NK-92 treated with Interleukin-12 subunit alpha and Interleukin-12 subunit beta, amount 100 ng/mL, for 24 hours (cell line): ENCODE data around the gene CGB1.
"Not testable (repeated sequence)": the region's sequence is repeated elsewhere in the genome, so short reads cannot be mapped to it uniquely, and the experiment has no call there.

Source experiments
- DNase-seq: peaks from one replicate; lab custom pipeline; 2025; lab: John Stamatoyannopoulos, UW

Gene CGB1

DNA sequence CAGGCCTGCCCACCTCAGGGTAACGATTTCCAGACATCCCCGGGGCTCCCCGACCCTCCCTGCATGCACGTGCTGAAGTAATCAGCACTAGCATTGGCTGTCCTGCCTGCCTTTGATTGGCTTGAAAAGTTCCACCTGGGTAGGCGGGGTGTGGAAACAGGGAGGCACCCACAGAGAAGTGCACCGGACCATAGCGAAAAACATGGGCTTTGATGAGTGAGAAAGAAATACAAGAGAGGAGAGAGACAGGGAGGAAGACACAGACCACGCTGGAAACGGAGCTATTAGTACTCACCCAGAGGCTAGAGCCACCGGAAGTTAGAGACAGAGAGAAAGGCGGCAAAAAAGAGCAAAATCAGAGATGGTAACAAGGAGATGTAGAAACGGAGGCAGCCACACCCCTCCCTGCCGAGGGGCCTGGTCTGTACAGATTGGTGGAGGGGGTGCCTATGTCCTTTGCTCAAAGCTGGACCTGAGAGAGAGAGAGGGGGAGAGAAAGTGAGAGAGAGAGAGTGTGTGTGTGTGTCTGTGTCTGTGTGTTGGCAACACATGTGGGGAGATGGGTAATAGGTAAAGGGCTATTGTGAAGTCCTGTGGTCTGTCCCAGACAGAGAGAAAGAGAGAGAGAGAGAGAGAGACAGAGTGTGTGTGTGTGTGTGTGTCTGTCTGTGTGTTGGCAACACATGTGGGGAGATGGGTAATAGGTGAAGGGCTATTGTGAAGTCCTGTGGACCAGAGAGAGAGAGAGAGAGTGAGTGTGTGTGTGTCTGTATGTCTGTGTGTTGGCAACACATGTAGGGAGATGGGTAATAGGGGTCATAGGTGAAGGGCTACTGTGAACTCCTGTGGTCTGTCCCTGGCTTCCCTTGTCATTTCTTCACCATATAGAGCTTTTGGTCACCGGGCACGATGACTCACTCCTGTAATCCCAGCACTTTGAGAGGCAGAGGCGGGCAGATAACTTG is 15.5 kb downstream of the CGB1 start:
- no peak for DNase-seq

- no peak for DNase-seq
Observed at GRCh38 chr19:49020342-49020741, 16.4 kb downstream of the CGB1 start.

- DNase-seq, result no peak
Observed at GRCh38 chr19:49019242-49019932, 17.3 kb downstream of the CGB1 start.

DNA sequence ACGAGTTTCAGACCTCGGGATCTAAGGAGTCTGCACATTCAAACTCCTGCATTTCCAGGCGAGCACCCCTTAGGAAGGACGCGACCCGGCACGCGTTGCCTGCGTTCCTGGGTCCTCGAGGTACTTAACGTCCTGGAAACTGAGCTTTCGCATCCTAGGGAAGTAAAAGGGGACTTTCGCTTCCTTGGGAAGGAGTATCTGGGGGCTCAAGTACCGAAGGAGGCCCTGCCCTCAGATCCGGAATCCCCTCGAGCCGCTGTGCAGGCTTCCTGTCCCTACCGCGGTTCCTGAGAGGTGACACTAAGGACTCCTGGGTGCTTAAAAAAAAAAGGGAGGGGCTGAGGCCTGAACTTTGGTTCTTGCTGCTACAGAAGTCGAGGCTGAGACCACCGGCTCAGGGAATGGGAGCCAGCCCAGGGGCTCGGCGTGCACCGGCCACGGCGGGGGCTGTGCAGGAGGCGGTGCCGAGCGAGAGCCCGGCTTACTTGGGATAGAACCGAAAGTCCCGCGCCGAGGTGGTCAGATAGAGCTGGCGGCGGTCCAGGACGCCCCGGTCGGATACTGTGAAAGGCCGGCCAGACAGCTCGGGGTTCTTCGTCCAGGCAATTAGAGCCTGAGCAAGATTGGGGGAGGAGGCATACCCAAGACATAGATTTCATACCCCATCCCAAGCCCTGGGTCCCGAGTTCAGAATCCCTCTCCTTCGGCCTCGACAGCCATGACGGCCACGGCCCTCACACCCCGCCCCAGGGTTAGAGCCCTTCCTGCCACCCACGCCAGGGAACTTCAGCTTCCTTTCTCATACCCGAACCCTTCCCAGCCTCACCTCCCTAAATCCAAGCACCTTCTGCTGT is 18.1 kb downstream of the CGB1 start:
- not testable (repeated sequence) for DNase-seq

DNA sequence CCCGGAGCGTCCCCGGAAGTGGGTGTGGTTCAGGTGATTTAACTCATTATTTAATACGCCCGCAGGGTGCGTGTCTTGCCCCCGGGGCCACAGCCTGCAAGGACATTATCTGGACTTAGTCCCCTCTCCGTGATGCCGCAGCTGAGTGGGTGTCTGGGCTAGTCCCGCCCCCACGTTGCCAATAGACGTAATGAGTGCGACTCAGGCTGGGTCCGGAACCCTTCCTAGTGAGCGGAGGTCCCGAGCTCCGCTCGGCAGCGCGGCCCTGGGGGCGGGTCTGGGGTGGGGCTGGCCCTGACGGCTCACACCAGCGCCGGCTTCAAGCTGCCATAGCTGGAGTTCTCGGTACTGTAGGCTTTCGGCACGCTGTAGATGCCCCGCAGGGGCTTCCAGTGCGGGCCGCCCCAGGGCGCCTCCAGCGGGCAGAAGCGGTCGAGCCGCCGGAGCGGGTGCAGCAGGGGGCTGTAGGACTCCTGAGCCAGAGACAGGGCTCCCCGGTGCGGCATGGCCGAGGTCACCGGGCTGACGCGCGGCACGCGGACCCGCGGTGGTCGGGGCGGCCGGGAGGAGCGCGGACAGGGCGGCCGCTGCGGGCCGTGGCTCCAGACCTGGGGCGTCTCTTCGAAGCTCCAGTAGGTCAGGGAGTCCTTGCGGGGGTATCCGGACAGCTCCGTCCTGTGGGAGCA is 18.9 kb downstream of the CGB1 start:
- no peak for DNase-seq

DNA sequence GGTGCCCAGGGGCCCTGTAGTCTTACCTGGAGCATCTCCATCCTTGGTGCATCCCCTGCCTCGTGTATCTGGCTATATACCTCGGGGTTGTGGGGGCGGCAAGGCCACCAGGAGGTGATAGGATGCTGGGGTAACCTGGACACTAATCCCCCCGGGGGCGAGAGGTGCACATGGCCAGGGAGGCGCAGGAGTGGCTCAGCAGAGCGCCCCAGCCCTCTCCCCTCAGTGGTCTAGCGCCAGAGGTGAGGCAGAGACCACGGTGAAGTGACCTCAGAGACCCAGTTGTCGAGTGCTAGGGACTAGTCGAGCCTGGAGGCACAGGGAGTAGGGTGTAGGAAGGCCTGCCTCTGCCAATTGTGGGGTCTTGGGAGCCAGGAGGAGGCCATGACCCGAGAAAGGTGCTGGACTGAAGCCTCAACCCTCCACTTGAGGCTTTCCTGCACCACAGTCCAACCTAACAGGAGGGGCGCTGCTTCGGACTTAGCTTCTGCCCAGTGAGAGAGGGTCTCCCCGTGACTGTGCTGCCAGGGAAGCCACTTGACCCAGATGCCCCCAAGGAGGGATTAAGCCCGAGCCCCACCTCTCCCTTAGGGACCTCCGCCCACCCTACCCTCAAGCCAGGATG is 19.5 kb downstream of the CGB1 start, which contains the start of gene LHB:
Gene LHB, minus strand, starts transcription at position 51 of the 625 bp plus-strand sequence. Its CDS starts 10 bp downstream, at position 41.
- no peak for DNase-seq

DNA sequence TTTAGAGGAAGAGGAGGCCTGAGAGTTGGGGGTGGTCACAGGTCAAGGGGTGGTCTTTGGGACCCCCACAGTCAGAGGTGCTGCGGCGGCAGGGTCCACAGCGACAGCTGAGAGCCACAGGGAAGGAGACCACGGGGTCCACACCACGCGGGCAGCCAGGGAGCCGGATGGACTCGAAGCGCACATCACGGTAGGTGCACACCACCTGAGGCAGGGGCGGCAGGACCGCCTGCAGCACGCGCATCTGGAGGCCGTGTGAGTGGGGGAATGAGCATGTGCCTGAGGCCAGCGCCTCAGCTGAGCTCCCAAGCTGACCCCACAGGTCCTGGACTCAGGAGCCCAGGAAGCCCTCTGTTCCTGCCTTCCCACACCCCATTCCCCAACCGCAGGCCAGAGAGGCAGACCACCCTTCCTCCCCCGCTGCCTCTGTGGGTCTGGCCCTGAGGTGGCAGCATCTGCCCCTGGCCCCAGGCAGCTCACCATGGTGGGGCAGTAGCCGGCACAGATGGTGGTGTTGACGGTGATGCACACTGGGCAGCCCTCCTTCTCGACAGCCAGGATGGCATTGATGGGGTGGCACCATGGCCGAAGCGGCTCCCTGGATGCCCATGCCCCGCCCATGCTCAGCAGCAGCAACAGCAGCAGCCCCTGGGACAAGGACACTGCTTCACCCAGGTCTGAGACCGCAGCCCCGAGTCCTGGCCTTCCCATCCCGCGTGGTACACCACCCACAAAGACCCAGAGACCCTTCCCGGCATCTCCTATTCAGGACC is 20.4 kb downstream of the CGB1 start:
- no peak for DNase-seq

DNA sequence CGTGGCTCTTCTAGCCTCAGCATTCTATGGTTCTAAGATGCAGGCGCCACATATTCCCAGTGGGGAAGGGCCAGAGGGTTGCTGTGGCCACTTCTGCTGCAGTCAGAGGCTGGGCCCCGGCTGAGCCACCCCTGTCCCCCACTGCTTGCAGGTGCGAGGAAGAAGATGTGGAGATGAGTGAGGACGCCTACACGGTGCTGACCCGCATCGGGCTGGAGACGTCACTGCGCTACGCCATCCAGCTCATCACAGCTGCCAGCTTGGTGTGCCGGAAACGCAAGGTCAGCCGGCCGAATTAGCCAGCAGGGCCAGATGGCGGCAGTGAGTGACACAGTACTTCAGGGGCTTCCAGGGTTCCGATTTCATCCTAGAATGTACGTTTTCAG is 21.8 kb downstream of the CGB1 start:
- no peak for DNase-seq

GRCh38 chr19:49014123-49014869 is 22.4 kb downstream of the CGB1 start:
- DNase-seq, result no peak

DNA sequence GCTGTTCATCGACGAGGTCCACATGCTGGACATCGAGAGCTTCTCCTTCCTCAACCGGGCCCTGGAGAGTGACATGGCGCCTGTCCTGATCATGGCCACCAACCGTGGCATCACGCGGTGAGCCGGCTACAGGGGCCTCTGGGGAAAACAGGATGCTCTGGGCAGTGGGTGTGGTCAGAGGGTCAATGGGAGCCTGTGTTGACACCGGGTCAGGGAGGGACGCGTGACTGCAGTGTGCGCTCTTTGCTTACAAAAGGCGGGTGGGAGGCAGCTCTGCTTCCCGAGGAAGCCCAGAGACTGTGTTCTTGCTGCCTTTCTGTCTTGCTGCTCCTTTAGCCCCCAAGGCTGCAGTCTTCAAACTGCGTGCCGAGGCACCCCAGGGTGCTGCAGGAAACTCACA is 25.5 kb downstream of the CGB1 start:
- no peak for DNase-seq

- no peak for DNase-seq
Observed at GRCh38 chr19:49010453-49010852, 26.2 kb downstream of the CGB1 start.

DNA sequence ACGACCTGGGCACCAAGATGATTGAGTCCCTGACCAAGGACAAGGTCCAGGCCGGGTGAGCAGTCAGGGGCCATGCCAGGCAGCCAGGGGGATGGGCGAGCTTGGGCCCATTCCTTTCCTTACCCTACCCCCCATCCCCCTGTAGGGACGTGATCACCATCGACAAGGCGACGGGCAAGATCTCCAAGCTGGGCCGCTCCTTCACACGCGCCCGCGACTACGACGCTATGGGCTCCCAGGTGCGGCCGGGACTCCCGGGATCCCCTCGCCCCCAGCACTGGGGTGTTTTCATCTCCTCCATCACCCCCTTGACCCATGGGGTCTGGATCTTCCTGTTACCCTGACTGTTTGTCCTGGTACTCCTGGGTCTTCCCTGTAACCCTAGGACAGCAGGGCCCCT is 26.9 kb downstream of the CGB1 start:
- no peak for DNase-seq

- DNase-seq, result no peak
Observed at GRCh38 chr19:49006905-49007304, 29.8 kb downstream of the CGB1 start.

DNA sequence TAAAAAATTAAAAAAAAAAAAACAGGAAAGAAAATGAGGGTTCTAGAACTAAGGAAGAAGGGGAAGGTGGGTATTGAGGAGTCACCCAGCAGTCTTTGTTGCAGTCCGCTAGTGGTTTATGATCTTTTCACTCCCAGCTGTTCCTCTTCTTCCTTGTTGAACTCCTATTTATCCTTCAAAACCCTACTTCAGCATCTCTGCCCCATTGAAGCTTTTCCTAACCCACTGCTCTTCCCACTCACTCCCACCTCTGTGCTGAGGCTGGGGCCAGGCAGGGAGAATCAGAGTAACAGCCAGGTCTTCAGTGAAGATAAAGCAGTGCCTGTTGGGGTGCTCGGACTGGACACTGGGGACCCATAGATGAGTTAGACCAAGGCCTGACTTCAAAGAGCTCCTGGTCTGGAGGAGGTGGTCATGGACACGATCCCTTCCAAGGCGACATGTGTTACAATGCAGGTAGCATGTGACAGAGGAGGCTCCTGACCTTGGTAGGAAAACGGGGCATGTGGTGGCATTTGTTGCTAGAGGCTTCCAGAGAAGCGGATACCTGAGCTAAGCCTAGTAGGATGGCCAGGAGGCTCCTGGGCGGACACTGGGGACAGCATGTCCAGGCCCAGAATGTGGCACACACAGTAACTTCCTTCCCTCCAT is 31.6 kb downstream of the CGB1 start:
- DNase-seq, result no peak

- DNase-seq, result no peak
Observed at GRCh38 chr19:49004133-49004532, 32.6 kb downstream of the CGB1 start.

DNA sequence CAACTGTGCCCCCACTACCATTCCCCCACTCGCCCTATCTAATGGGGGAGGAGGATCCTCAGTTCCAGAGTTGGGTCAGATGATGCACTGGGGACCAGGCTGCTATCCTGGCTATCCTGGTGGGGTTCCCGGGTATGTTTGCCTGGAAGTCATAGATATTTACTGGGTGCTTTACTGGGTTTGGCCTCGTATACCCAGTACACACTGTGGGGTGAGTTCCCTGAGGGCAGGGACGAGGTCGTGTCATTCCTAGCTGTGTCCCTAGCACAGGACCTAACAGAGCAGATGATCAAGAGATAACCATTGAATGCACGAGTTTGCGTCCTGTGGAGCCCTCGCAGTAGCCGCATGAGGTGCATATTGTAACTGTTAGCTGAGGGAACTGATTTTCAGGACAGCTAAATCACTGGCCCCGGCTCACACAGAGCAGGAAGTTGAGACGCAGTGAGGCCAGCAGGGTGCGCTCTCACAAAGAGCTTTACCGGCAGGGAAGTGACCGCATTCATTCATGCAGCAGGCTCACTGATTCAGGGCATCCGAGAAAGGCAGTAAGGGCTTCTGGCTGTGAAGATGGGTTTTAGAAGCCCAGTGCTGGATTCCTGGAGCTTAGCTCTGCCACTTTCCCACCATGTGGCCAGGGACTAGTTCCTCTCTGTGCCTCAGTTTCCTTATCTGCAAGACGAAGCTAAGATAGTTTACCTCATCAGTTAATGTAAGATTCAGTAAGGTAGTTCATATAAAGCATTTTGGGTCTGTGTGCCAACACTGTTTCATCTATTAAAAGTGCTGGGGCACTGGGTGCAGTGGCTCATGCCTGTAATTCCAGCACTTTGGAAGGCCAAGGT is 37.0 kb downstream of the CGB1 start:
- no peak for DNase-seq

- peak; percentile 23 for DNase-seq
Observed at GRCh38 chr19:48997972-48998371, 38.7 kb downstream of the CGB1 start.

DNA sequence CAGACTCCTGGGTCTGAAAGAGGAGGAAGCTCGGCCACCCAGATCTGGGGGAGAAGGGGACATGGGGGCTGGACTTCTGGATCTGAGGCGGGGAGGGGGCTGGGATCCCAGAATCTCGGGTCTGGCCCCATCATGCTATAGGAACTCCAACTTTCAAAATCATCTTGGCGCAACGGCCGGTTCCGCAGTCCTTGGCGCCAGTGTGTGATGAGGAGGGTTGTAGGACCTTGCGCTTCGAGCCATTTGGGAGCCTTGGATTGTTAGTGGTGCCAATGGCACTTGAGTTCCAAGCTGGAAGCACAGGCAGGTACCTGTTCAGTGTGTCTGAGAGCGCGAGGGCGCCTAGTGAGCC is 42.7 kb downstream of the CGB1 start:
- no peak for DNase-seq
